ENCODE results near the gene ATXN8OS.
A peak's percentile ranks its signal among the peaks of the same experiment; 100 is the strongest.
"Not testable (repeated sequence)": the region's sequence is repeated elsewhere in the genome, so short reads cannot be mapped to it uniquely, and the experiment has no call there.

The ATXN8OS gene

GRCh38 chr13:70107498-70108281, at the start of gene ATXN8OS:
Gene ATXN8OS (plus strand): TSS chr13:70107826.
- peak; percentile 61 for DNase-seq

GRCh38 chr13:70080012-70080411, 27.6 kb upstream of the ATXN8OS start:
- DNase-seq: no peak

GRCh38 chr13:70087247-70087646, 20.4 kb upstream of the ATXN8OS start:
- no peak for DNase-seq

- no peak for DNase-seq
Observed at GRCh38 chr13:70088926-70089325, 18.7 kb upstream of the ATXN8OS start.

- no peak for DNase-seq
Observed at GRCh38 chr13:70090036-70090723, 17.4 kb upstream of the ATXN8OS start.

- peak; percentile 38 for DNase-seq
Observed at GRCh38 chr13:70098669-70099068, 9.0 kb upstream of the ATXN8OS start.

GRCh38 chr13:70104481-70104880, 3.1 kb upstream of the ATXN8OS start:
- DNase-seq: no peak

GRCh38 chr13:70107125-70107497, 515 bp upstream of the ATXN8OS start:
- DNase-seq: no peak

- no peak for DNase-seq
Observed at GRCh38 chr13:70108356-70109105, 905 bp downstream of the ATXN8OS start, which contains the start of gene KLHL1. Gene KLHL1 (minus strand): TSS chr13:70108452. CDS start chr13:70107699, 753 bp downstream.

GRCh38 chr13:70117338-70117905, 9.8 kb downstream of the ATXN8OS start:
- DNase-seq: no peak

- no peak for DNase-seq
Observed at GRCh38 chr13:70125693-70126092, 18.1 kb downstream of the ATXN8OS start.

GRCh38 chr13:70128098-70128497, 20.5 kb downstream of the ATXN8OS start:
- DNase-seq: no peak

GRCh38 chr13:70142658-70143057, 35.0 kb downstream of the ATXN8OS start:
- DNase-seq: not testable (repeated sequence)

GRCh38 chr13:70162141-70162540, 54.5 kb downstream of the ATXN8OS start:
- no peak for DNase-seq

GRCh38 chr13:70170689-70171088, 63.1 kb downstream of the ATXN8OS start:
- DNase-seq: no peak

- DNase-seq: no peak
Observed at GRCh38 chr13:70171151-70171550, 63.5 kb downstream of the ATXN8OS start.

- peak; percentile 32 for DNase-seq
Observed at GRCh38 chr13:70172946-70173597, 65.4 kb downstream of the ATXN8OS start.

GRCh38 chr13:70173598-70173959, 66.0 kb downstream of the ATXN8OS start:
- no peak for DNase-seq

- no peak for DNase-seq
Observed at GRCh38 chr13:70178346-70178745, 70.7 kb downstream of the ATXN8OS start.

Measured in NCI-H1092 treated with DMSO at 0.1 percent for 48 hours (cell line).